ENCODE data around the gene SNRNP200.

- no peak for TF ChIP-seq CTCF (IDR thresholded peaks at IDR 0.05)
- TF ChIP-seq POLR2A (IDR thresholded peaks at IDR 0.05): no peak
These were observed 74.0 kb downstream of the SNRNP200 start for GRCh38 chr2:96231316-96231715.
